Effector memory CD8-positive, alpha-beta T cell (primary cell): ENCODE data around the gene CCDC157.
A peak's percentile ranks its signal among the peaks of the same experiment; 100 is the strongest.
"Not testable (repeated sequence)": the region's sequence is repeated elsewhere in the genome, so short reads cannot be mapped to it uniquely, and the experiment has no call there.

Source experiments
- ATAC-seq: fragments of 150-1000 bp; cut with Tn5 transposase; replicated peaks from 2 replicates; pipeline ENCODE4 v1.10.0; 2021; ENCODE audit warnings: mild to moderate bottlenecking, moderate library complexity
- DNase-seq, 3 experiments: peaks; one replicate each; pipeline ENCODE4 v3.0.0; 2021
- H3K27ac Mint-ChIP-seq, 2 donors: one replicate each; pipeline ENCODE4 v1.8.0; 2022; ENCODE audit warnings: mild to moderate bottlenecking in 2 of 2, mixed read lengths in 2 of 2, moderate library complexity in 2 of 2
- H3K27me3 Mint-ChIP-seq, 2 donors: one replicate each; pipeline ENCODE4 v1.8.0; 2022; ENCODE audit warnings: mixed read lengths in 2 of 2
- H3K36me3 Mint-ChIP-seq: one replicate; pipeline ENCODE4 v1.8.0; 2022; ENCODE audit warnings: mild to moderate bottlenecking, moderate library complexity, mixed read lengths; ENCODE audit not compliant: insufficient read depth
- H3K4me1 Mint-ChIP-seq, 2 donors: one replicate each; pipeline ENCODE4 v1.8.0; 2022; ENCODE audit warnings: low read depth in 2 of 2, mixed read lengths in 2 of 2
- H3K4me3 Mint-ChIP-seq, 2 donors: one replicate each; pipeline ENCODE4 v1.8.0; 2022; ENCODE audit warnings: mild to moderate bottlenecking in 2 of 2, mixed read lengths in 2 of 2, moderate library complexity in 2 of 2
- H3K9me3 Mint-ChIP-seq, 2 donors: one replicate each; pipeline ENCODE4 v1.8.0; 2022; ENCODE audit warnings: mixed read lengths in 2 of 2

Gene CCDC157

GRCh38 chr22:30332994-30333706 lies 23.7 kb upstream of the CCDC157 start:
- H3K36me3 Mint-ChIP-seq: peaks cover 73% of the 10 kb centered on the region
- peak overlapping the region; percentile 17 to 38 for H3K27ac Mint-ChIP-seq
- DNase-seq: no peak
- no peaks in the 10 kb centered on the region for H3K27me3 Mint-ChIP-seq
- no peak for ATAC-seq
- no peaks in the 10 kb centered on the region for H3K9me3 Mint-ChIP-seq
- no peaks in the 10 kb centered on the region for H3K4me1 Mint-ChIP-seq
- H3K4me3 Mint-ChIP-seq: no peak overlapping the region

- Mint-ChIP-seq H3K27me3 (no peaks in the 10 kb centered on the region), H3K4me1 (no peaks in the 10 kb centered on the region), H3K27ac (peak overlapping the region in 1 of 2 donors; percentile 17), H3K9me3 (no peaks in the 10 kb centered on the region), H3K36me3 (peaks cover 79% of the 10 kb centered on the region), H3K4me3 (no peak overlapping the region)
- DNase-seq: no peak
- ATAC-seq: no peak
Measured at GRCh38 chr22:30333707-30334087, 23.1 kb upstream of the CCDC157 start.

GRCh38 chr22:30334646-30335045 lies 22.2 kb upstream of the CCDC157 start:
- Mint-ChIP-seq H3K4me3 (no peak overlapping the region), H3K4me1 (no peaks in the 10 kb centered on the region), H3K36me3 (peaks cover 88% of the 10 kb centered on the region), H3K27ac (no peak overlapping the region), H3K27me3 (no peaks in the 10 kb centered on the region), H3K9me3 (no peaks in the 10 kb centered on the region)
- ATAC-seq (no peak), DNase-seq (no peak)

GRCh38 chr22:30335236-30335635 lies 21.6 kb upstream of the CCDC157 start:
- Mint-ChIP-seq H3K36me3 (peaks cover 91% of the 10 kb centered on the region), H3K4me1 (no peaks in the 10 kb centered on the region), H3K27me3 (no peaks in the 10 kb centered on the region), H3K4me3 (no peak overlapping the region), H3K9me3 (no peaks in the 10 kb centered on the region), H3K27ac (no peak overlapping the region)
- no peak for DNase-seq
- no peak for ATAC-seq

GRCh38 chr22:30336752-30337460 lies 19.9 kb upstream of the CCDC157 start:
- H3K4me3 Mint-ChIP-seq: no peak overlapping the region

GRCh38 chr22:30337461-30337778 lies 19.4 kb upstream of the CCDC157 start:
- Mint-ChIP-seq H3K4me1 (no peaks in the 10 kb centered on the region), H3K4me3 (no peak overlapping the region), H3K27ac (peak overlapping the region in 1 of 2 donors; percentile 29), H3K27me3 (no peaks in the 10 kb centered on the region), H3K9me3 (no peaks in the 10 kb centered on the region), H3K36me3 (peaks cover 97% of the 10 kb centered on the region)
- ATAC-seq (no peak), DNase-seq (no peak)

More at GRCh38 chr22:30336752-30337460, 19.9 kb upstream of the CCDC157 start:
- no peak for ATAC-seq
- Mint-ChIP-seq H3K36me3 (peaks cover 95% of the 10 kb centered on the region), H3K4me1 (no peaks in the 10 kb centered on the region), H3K27me3 (no peaks in the 10 kb centered on the region), H3K27ac (peak overlapping the region in 1 of 2 donors; percentile 29), H3K9me3 (no peaks in the 10 kb centered on the region)
- DNase-seq: no peak

GRCh38 chr22:30338341-30338740 lies 18.5 kb upstream of the CCDC157 start:
- H3K9me3 Mint-ChIP-seq, H3K4me3 Mint-ChIP-seq, ATAC-seq, DNase-seq, H3K4me1 Mint-ChIP-seq, H3K27me3 Mint-ChIP-seq: not testable (repeated sequence)
- Mint-ChIP-seq H3K27ac (peak overlapping the region in 1 of 2 donors; percentile 59), H3K36me3 (peaks cover 95% of the 10 kb centered on the region)

GRCh38 chr22:30338802-30339201 lies 18.0 kb upstream of the CCDC157 start:
- no peak for DNase-seq
- Mint-ChIP-seq H3K27ac (peak overlapping the region in 1 of 2 donors; percentile 59), H3K4me3 (no peak overlapping the region), H3K4me1 (no peaks in the 10 kb centered on the region), H3K36me3 (peaks cover 95% of the 10 kb centered on the region), H3K27me3 (no peaks in the 10 kb centered on the region), H3K9me3 (no peaks in the 10 kb centered on the region)
- ATAC-seq: no peak

GRCh38 chr22:30340911-30341685 lies 15.7 kb upstream of the CCDC157 start:
- no peak for ATAC-seq
- no peaks in the 10 kb centered on the region for H3K9me3 Mint-ChIP-seq
- peaks cover 92% of the 10 kb centered on the region for H3K36me3 Mint-ChIP-seq
- DNase-seq: no peak
- H3K27me3 Mint-ChIP-seq: no peaks in the 10 kb centered on the region
- peaks cover 0 to under 1% of the 10 kb centered on the region in 2 donors for H3K4me1 Mint-ChIP-seq
- peak overlapping the region in 1 of 2 donors; percentile 38 for H3K27ac Mint-ChIP-seq
- H3K4me3 Mint-ChIP-seq: no peak overlapping the region

GRCh38 chr22:30344447-30345200 lies 12.2 kb upstream of the CCDC157 start:
- Mint-ChIP-seq H3K9me3 (no peaks in the 10 kb centered on the region), H3K4me1 (peaks cover 11 to 17% of the 10 kb centered on the region in 2 donors), H3K27me3 (no peaks in the 10 kb centered on the region), H3K36me3 (peaks cover 87% of the 10 kb centered on the region), H3K4me3 (no peak overlapping the region), H3K27ac (no peak overlapping the region)
- ATAC-seq: no peak
- no peak for DNase-seq

GRCh38 chr22:30347255-30347892 lies 9.4 kb upstream of the CCDC157 start:
- DNase-seq (no peak), ATAC-seq (no peak)
- Mint-ChIP-seq H3K4me3 (no peak overlapping the region), H3K4me1 (peaks cover 16 to 37% of the 10 kb centered on the region in 2 donors), H3K27ac (peak overlapping the region; percentile 57 to 67), H3K36me3 (peaks cover 87% of the 10 kb centered on the region), H3K9me3 (no peaks in the 10 kb centered on the region), H3K27me3 (no peaks in the 10 kb centered on the region)

GRCh38 chr22:30348404-30348803 lies 8.4 kb upstream of the CCDC157 start:
- ATAC-seq (no peak), DNase-seq (no peak)
- Mint-ChIP-seq H3K36me3 (peaks cover 85% of the 10 kb centered on the region), H3K27ac (peak overlapping the region; percentile 55 to 67), H3K9me3 (no peaks in the 10 kb centered on the region), H3K27me3 (no peaks in the 10 kb centered on the region), H3K4me1 (peaks cover 21 to 46% of the 10 kb centered on the region in 2 donors), H3K4me3 (peak overlapping the region; percentile 8 to 34)

GRCh38 chr22:30348809-30349208 lies 8.0 kb upstream of the CCDC157 start:
- H3K27me3 Mint-ChIP-seq: no peaks in the 10 kb centered on the region
- H3K36me3 Mint-ChIP-seq: peaks cover 85% of the 10 kb centered on the region
- H3K27ac Mint-ChIP-seq: peak overlapping the region; percentile 55 to 67
- peak overlapping the region; percentile 8 to 34 for H3K4me3 Mint-ChIP-seq
- H3K4me1 Mint-ChIP-seq: peaks cover 23 to 50% of the 10 kb centered on the region in 2 donors
- H3K9me3 Mint-ChIP-seq: no peaks in the 10 kb centered on the region
- DNase-seq: no peak
- no peak for ATAC-seq
